C4-2B (cell line): ENCODE measurements around the gene STAB2.

Experiments used
- CTCF ChIP-seq: fragments of 450-650 bp; conservative IDR thresholded peaks from 2 replicates; pipeline ENCODE4 v1.5.1; 2017; ENCODE audit warnings: mild to moderate bottlenecking
- ZFX ChIP-seq: fragments of 450-650 bp; IDR thresholded peaks from 2 replicates; pipeline ENCODE4 v1.6.1; 2017

DNA sequence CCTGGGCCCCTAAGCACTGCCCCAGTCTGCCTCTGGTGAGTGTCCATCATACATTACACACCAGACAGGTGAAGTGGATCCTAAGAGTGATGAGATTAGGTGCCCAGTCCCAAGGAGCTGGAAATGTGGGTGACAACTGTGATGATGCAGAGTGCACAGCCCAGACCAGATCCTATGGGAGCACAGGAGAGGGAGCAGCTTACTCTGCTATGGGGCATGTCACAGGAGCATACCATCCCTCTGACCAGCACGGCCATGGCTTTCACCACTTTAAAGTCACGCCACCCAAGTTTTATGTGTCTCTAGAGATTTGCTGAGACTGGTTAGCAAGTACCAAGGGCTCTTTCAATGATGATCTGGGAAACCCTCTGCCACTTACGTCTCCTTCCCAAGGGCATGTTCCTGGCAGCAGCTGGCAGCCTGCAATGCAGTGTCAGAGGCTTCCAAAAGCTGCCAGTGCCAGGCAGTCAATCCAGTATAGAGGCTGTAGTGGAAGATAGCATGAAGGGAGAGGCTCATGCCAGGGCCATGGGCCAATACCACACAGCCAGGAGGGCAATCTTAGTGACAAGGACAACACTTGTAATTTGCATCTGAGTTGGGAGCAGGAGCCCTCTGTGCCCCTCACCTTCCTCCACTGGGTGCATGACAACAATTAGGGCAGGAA, 40.2 kb downstream of the STAB2 start:
- TF ChIP-seq CTCF (no peak), ZFX (no peak)
